ENCODE measurements around the gene ACKR3.

DNA sequence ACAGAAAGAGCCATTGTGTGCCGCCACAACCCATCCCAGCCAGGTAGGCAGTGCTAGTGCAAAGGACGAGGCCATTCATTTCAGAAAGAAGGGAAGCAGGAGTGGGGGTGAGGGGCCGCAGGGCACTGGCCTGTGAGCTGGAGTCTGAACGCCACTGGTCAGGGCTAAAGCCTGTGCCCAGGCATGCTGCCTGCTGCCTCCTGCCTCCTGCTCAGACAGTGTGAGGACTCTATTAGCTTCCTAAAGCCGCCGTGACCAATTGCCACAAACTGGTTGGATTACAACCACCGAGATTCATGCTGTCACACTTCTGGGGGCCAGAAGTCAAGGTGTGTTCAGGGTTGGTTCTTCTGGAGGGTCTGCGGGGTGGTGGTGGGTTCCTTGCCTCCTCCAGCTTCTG lies 21.2 kb downstream of the ACKR3 start:
- TF ChIP-seq, protein P1, sequence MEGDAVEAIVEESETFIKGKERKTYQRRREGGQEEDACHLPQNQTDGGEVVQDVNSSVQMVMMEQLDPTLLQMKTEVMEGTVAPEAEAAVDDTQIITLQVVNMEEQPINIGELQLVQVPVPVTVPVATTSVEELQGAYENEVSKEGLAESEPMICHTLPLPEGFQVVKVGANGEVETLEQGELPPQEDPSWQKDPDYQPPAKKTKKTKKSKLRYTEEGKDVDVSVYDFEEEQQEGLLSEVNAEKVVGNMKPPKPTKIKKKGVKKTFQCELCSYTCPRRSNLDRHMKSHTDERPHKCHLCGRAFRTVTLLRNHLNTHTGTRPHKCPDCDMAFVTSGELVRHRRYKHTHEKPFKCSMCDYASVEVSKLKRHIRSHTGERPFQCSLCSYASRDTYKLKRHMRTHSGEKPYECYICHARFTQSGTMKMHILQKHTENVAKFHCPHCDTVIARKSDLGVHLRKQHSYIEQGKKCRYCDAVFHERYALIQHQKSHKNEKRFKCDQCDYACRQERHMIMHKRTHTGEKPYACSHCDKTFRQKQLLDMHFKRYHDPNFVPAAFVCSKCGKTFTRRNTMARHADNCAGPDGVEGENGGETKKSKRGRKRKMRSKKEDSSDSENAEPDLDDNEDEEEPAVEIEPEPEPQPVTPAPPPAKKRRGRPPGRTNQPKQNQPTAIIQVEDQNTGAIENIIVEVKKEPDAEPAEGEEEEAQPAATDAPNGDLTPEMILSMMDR (conservative IDR thresholded peaks at IDR 0.05; ENCODE audit: low read depth in 2 of 2) = no peak
- no peak for TF ChIP-seq EZH2 (IDR thresholded peaks at IDR 0.05; ENCODE audit: low read depth, unreplicated experiment)
- no peak for TF ChIP-seq JUNB (IDR thresholded peaks at IDR 0.05; ENCODE audit: unreplicated experiment)
- no peak for TF ChIP-seq CREB1 (CRISPR knock-in tag; IDR thresholded peaks at IDR 0.05; ENCODE audit: low read depth)
- no peak for TF ChIP-seq STAT1 (IDR thresholded peaks at IDR 0.05; ENCODE audit: unreplicated experiment)
- TF ChIP-seq POLR2AphosphoS5 (IDR thresholded peaks at IDR 0.05; ENCODE audit: low read depth) = no peak
- TF ChIP-seq, protein P2, sequence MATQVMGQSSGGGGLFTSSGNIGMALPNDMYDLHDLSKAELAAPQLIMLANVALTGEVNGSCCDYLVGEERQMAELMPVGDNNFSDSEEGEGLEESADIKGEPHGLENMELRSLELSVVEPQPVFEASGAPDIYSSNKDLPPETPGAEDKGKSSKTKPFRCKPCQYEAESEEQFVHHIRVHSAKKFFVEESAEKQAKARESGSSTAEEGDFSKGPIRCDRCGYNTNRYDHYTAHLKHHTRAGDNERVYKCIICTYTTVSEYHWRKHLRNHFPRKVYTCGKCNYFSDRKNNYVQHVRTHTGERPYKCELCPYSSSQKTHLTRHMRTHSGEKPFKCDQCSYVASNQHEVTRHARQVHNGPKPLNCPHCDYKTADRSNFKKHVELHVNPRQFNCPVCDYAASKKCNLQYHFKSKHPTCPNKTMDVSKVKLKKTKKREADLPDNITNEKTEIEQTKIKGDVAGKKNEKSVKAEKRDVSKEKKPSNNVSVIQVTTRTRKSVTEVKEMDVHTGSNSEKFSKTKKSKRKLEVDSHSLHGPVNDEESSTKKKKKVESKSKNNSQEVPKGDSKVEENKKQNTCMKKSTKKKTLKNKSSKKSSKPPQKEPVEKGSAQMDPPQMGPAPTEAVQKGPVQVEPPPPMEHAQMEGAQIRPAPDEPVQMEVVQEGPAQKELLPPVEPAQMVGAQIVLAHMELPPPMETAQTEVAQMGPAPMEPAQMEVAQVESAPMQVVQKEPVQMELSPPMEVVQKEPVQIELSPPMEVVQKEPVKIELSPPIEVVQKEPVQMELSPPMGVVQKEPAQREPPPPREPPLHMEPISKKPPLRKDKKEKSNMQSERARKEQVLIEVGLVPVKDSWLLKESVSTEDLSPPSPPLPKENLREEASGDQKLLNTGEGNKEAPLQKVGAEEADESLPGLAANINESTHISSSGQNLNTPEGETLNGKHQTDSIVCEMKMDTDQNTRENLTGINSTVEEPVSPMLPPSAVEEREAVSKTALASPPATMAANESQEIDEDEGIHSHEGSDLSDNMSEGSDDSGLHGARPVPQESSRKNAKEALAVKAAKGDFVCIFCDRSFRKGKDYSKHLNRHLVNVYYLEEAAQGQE (IDR thresholded peaks at IDR 0.05; ENCODE audit: unreplicated experiment) = no peak
- TF ChIP-seq EZH2phosphoT487 (IDR thresholded peaks at IDR 0.05; ENCODE audit: unreplicated experiment) = no peak
- no peak for TF ChIP-seq ZNF331 (CRISPR knock-in tag; IDR thresholded peaks at IDR 0.05; ENCODE audit: low read depth)
- TF ChIP-seq, protein P3, sequence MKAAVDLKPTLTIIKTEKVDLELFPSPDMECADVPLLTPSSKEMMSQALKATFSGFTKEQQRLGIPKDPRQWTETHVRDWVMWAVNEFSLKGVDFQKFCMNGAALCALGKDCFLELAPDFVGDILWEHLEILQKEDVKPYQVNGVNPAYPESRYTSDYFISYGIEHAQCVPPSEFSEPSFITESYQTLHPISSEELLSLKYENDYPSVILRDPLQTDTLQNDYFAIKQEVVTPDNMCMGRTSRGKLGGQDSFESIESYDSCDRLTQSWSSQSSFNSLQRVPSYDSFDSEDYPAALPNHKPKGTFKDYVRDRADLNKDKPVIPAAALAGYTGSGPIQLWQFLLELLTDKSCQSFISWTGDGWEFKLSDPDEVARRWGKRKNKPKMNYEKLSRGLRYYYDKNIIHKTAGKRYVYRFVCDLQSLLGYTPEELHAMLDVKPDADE (IDR thresholded peaks at IDR 0.05) = no peak
- no peak for TF ChIP-seq NANOG (IDR thresholded peaks at IDR 0.05; ENCODE audit: borderline replicate concordance)
- no peak for TF ChIP-seq ZNF114 (CRISPR knock-in tag; IDR thresholded peaks at IDR 0.05)

All from GM23338 (cell line).